Bronchial epithelial cell (primary cell): ENCODE data around the gene ZNF638. TPM values are rescaled to one million over a fixed set of nuclear protein-coding genes. Genes with fewer than 3 reads are reported as not detected.

ENCODE experiments used
- DNase-seq: peaks from one replicate; pipeline ENCODE4 v3.0.0-alpha.2; 2010; ENCODE audit warnings: low read depth
- FAIRE-seq: peaks from 2 replicates; lab custom pipeline; 2011; peaks lifted over from hg19 to GRCh38; lab: Jason Lieb, UNC
- H3K27me3 ChIP-seq: 2 replicates; pipeline ENCODE4 v1.5.1; 2011; ENCODE audit warnings: low read length; ENCODE audit not compliant: control insufficient read depth, insufficient read depth
- H3K36me3 ChIP-seq: 2 replicates; pipeline ENCODE4 v1.5.1; 2011; ENCODE audit warnings: low read length; ENCODE audit not compliant: control insufficient read depth, insufficient read depth
- H3K4me3 ChIP-seq: 2 replicates; pipeline ENCODE4 v1.5.1; 2011; ENCODE audit warnings: mild to moderate bottlenecking, low read depth, low read length, control low read depth
- total RNA-seq: library from RNA; depleted of rRNA; stranded (reverse); fragments of >200 nt; gene quantifications from 2 replicates; pipeline ENCODE4 v1.2.1, GENCODE V29; 2014
- TF ChIP-seq, protein P1 (sequence below): IDR thresholded peaks from 2 replicates; pipeline ENCODE4 v1.5.1; 2011; ENCODE audit warnings: mild to moderate bottlenecking, moderate library complexity, low read length, control low read depth, inconsistent platforms; ENCODE audit not compliant: insufficient read depth, severe bottlenecking

ZNF638 gene
- total RNA-seq, 1 donor from 2014 or later = 86.9 TPM

DNA sequence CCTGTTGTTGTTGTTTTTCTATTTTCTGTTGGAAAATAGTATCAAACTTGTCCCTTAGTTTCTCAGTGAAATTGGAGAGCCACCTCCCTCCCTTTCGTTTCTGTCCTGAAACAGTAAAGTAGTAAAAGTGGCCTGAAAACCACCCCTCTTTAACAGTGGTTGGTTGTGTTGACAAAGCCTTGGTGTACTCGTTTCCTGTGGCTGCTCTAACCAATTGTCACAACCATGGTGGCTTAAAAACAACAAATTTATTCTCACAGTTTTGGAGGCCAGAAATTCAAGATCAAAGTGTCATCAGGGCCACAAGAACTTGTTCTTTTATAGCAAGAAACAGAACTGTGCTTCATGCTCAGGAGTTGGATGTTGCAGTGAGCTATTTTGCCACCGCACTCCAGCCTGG lies 117.8 kb downstream of the ZNF638 start:
- TF ChIP-seq, protein P1, sequence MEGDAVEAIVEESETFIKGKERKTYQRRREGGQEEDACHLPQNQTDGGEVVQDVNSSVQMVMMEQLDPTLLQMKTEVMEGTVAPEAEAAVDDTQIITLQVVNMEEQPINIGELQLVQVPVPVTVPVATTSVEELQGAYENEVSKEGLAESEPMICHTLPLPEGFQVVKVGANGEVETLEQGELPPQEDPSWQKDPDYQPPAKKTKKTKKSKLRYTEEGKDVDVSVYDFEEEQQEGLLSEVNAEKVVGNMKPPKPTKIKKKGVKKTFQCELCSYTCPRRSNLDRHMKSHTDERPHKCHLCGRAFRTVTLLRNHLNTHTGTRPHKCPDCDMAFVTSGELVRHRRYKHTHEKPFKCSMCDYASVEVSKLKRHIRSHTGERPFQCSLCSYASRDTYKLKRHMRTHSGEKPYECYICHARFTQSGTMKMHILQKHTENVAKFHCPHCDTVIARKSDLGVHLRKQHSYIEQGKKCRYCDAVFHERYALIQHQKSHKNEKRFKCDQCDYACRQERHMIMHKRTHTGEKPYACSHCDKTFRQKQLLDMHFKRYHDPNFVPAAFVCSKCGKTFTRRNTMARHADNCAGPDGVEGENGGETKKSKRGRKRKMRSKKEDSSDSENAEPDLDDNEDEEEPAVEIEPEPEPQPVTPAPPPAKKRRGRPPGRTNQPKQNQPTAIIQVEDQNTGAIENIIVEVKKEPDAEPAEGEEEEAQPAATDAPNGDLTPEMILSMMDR = no peak
- H3K4me3 ChIP-seq = no peak overlapping the region
- no peaks in the 10 kb centered on the region for H3K36me3 ChIP-seq
- FAIRE-seq (no peak), DNase-seq (no peak)
- H3K27me3 ChIP-seq = no peaks in the 10 kb centered on the region

DNA sequence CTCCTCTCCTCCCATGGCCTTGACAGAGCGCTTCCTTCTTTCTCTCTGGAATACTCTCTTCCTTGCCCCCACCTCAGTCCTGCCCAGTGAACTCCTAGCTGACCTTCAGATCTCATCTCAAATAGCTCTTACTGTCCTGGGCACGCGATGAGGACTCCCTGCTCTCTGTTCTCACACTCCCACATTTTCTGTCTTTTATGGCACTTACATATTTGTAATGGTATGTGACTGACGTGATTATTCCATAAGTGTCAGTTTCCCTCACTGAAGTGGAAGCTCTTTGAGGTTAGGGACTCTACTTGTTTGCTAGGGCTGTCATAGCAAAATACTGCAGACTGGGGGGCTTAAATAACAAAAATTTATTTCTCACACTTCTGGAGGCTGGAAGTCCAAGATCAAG lies 120.1 kb downstream of the ZNF638 start:
- FAIRE-seq (no peak), DNase-seq (no peak)
- Histone ChIP-seq H3K36me3 (peaks cover 1% of the 10 kb centered on the region), H3K27me3 (no peaks in the 10 kb centered on the region), H3K4me3 (no peak overlapping the region)
- TF ChIP-seq, protein P1 = no peak

DNA sequence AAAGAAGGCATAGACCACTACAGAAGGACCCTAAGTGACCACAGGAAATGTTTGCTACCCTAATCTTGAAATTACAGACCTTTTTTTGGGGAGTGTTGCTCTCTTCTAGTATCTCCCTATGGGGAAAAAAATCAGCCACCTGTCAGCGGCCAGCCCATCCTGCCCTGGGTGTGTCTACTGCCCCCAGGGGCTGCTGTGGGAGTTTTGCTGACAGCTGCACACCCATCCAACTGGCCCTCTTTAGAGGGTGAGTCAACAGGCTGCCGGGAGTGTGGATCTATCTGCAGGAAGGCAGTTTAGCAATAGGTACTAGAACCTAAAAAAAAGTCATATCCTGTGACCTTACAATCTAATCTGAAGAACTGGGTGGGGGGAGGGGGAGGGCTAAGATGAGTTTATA lies 121.0 kb downstream of the ZNF638 start:
- Histone ChIP-seq H3K27me3 (no peaks in the 10 kb centered on the region), H3K4me3 (no peak overlapping the region), H3K36me3 (peaks cover 1% of the 10 kb centered on the region)
- no peak for FAIRE-seq
- TF ChIP-seq, protein P1 = peak; percentile 18
- DNase-seq = peak; percentile 91

DNA sequence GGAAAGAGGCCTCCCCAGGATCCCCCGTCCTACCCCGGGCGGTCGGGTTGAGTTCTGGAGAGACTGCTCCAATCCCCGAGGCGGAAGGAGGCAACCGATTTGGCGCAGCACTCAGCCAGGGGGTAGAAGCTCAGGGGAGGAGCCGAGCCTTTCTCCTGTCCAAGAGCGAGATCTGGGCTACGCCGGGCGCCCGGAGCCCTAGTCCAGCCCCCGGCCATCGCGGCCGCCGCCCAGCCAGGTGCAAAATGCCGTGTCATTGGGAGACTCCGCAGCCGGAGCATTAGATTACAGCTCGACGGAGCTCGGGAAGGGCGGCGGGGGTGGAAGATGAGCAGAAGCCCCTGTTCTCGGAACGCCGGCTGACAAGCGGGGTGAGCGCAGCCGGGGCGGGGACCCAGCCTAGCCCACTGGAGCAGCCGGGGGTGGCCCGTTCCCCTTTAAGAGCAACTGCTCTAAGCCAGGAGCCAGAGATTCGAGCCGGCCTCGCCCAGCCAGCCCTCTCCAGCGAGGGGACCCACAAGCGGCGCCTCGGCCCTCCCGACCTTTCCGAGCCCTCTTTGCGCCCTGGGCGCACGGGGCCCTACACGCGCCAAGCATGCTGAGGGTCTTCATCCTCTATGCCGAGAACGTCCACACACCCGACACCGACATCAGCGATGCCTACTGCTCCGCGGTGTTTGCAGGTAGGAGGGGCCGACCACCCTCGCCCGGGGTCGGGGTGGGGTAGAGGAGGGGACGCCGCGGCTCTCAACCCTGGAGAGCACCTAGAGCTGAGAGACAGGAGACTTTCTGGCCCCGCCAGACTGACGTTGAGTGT lies 122.0 kb downstream of the ZNF638 start, which contains the start of gene DYSF:
DYSF (plus strand) TSS at position 158 of the 817 bp plus-strand sequence.
- TF ChIP-seq, protein P1 = no peak
- no peak for FAIRE-seq
- DNase-seq = peak; percentile 33
- Histone ChIP-seq H3K4me3 (peak within 1 kb of the TSS; percentile 44), H3K27me3 (no peaks in the 10 kb centered on the region), H3K36me3 (peaks cover 1% of the 10 kb centered on the region)

DNA sequence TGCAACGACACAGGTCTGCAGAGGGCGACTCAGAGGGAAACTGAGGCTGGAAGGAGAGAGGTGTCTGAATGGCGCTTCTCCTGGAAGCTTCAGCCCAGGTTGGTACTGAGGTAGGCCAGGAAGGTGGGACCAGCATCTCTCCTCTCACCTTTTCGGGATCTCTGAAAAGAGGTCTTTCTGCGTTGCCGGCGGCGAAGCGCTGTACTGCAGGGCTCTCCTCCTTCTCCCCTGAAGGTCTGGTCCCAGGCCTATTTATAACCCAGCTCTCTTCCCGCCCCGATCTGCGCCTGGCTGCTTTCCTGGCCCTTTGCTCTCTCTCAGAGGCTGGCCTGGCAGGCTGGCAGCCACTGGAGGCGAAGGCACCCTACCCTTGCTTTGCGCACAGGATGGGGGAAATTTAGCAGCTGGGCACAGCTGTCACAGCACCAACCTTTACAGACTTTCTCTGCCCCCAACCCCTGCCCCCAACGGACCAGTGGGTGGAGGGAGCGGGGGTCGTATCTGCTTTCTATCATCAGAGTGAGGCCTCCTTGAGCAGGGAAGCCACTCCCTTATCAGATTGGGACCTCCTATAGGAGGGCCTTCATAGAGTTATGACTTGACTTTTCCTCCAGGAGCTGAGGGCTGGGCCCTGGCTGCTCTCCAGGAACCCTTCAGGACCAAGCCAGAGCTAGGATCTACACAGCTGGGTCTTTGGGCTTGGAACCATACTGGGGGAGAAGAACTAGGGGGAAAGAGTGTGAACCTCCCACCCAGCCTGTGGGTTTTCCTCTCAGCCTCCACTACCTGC lies 122.8 kb downstream of the ZNF638 start:
- FAIRE-seq (no peak), DNase-seq (no peak)
- Histone ChIP-seq H3K36me3 (peaks cover 1% of the 10 kb centered on the region), H3K27me3 (no peaks in the 10 kb centered on the region), H3K4me3 (peak overlapping the region; percentile 44)
- TF ChIP-seq, protein P1 = no peak
